Caco-2 (cell line): ENCODE data around the gene ZBTB24. TPM values are rescaled to one million over a fixed set of nuclear protein-coding genes. Genes with fewer than 3 reads are reported as not detected.

Experiments
- BruUV-seq: library from RNA; stranded (reverse); fragments of 400-500 nt; replicated peaks from 2 replicates; lab custom pipeline; 2021; lab: Mats Ljungman, UMichigan
- CTCF ChIA-PET: fragments of 300-600 bp; sonication (Branson Sonifier 250); formaldehyde crosslinking; loops from one replicate; lab custom pipeline; 2022; ENCODE audit warnings: antibody characterized with exemption; lab: Charles Lee
- POLR2A ChIA-PET: fragments of 300-600 bp; sonication (Branson Sonifier 250); formaldehyde crosslinking; loops from one replicate; lab custom pipeline; 2022; ENCODE audit warnings: antibody characterized with exemption; lab: Charles Lee
- DNase-seq, 2 experiments: peaks; one replicate each; pipeline versions ENCODE4 v3.0.0 to v3.0.0-alpha.2; 2020 to 2022
- H3K27me3 ChIP-seq: replicated peaks from 2 replicates; pipeline ENCODE4 v1.6.0; 2011; ENCODE audit warnings: low read length; ENCODE audit not compliant: control insufficient read depth, insufficient read depth
- H3K36me3 ChIP-seq: 2 replicates; pipeline ENCODE4 v1.5.1; 2011; ENCODE audit warnings: low read length; ENCODE audit not compliant: control insufficient read depth, insufficient read depth
- H3K4me1 ChIP-seq: fragments of 250-450 bp; sonication (Bioruptor Pico); 2 replicates; pipeline ENCODE4 v1.5.1; 2020; ENCODE audit warnings: mild to moderate bottlenecking
- H3K4me3 ChIP-seq: 2 replicates; pipeline ENCODE4 v1.5.1; 2011; ENCODE audit warnings: low read depth, mild to moderate bottlenecking, control low read depth, low read length
- H3K9me3 ChIP-seq: fragments of 250-450 bp; sonication (Bioruptor Pico); 2 replicates; pipeline ENCODE4 v1.5.1; 2020; ENCODE audit warnings: mild to moderate bottlenecking, moderate library complexity
- H3K27ac Mint-ChIP-seq: one replicate; pipeline ENCODE4 v1.8.0; 2022; ENCODE audit warnings: mixed read lengths; ENCODE audit not compliant: unreplicated experiment
- H3K27me3 Mint-ChIP-seq: one replicate; pipeline ENCODE4 v1.8.0; 2022; ENCODE audit warnings: mixed read lengths; ENCODE audit not compliant: insufficient read depth, unreplicated experiment
- H3K36me3 Mint-ChIP-seq: one replicate; pipeline ENCODE4 v1.8.0; 2022; ENCODE audit warnings: mild to moderate bottlenecking, mixed read lengths; ENCODE audit not compliant: insufficient read depth, unreplicated experiment
- H3K4me1 Mint-ChIP-seq: one replicate; pipeline ENCODE4 v1.8.0; 2022; ENCODE audit warnings: low read depth, mixed read lengths; ENCODE audit not compliant: unreplicated experiment
- H3K4me3 Mint-ChIP-seq: one replicate; pipeline ENCODE4 v1.8.0; 2022; ENCODE audit warnings: mild to moderate bottlenecking, moderate library complexity, mixed read lengths; ENCODE audit not compliant: unreplicated experiment
- H3K9me3 Mint-ChIP-seq: one replicate; pipeline ENCODE4 v1.8.0; 2022; ENCODE audit warnings: mixed read lengths; ENCODE audit not compliant: unreplicated experiment
- intact Hi-C: fragments of 100-400 bp; cut with micrococcal nuclease; formaldehyde crosslinking; loops from one replicate; pipeline ENCODE4 v1.10.0; 2022; ENCODE audit not compliant: unreplicated experiment
- total RNA-seq: library from RNA; stranded (reverse); gene quantifications from 2 replicates; pipeline ENCODE4 v1.2.3, GENCODE V29; 2022
- TF ChIP-seq, protein P1 (sequence below), 2 experiments: fragments of 200-600 bp in 1 of 2; IDR thresholded peaks; 1 replicate in 1 of 2; 2 replicates in 1 of 2; pipeline versions ENCODE4 v1.5.1 to v1.8.0; 2011 to 2022; ENCODE audit warnings: antibody characterized with exemption in 1 of 2, control low read depth in 1 of 2, inconsistent platforms in 1 of 2, low read depth in 1 of 2, low read length in 1 of 2, mild to moderate bottlenecking in 1 of 2, moderate library complexity in 1 of 2; ENCODE audit not compliant: insufficient read depth in 1 of 2, severe bottlenecking in 1 of 2, unreplicated experiment in 1 of 2

ZBTB24 gene
- total RNA-seq, 1 experiment from 2014 or later: 10.3 TPM

DNA sequence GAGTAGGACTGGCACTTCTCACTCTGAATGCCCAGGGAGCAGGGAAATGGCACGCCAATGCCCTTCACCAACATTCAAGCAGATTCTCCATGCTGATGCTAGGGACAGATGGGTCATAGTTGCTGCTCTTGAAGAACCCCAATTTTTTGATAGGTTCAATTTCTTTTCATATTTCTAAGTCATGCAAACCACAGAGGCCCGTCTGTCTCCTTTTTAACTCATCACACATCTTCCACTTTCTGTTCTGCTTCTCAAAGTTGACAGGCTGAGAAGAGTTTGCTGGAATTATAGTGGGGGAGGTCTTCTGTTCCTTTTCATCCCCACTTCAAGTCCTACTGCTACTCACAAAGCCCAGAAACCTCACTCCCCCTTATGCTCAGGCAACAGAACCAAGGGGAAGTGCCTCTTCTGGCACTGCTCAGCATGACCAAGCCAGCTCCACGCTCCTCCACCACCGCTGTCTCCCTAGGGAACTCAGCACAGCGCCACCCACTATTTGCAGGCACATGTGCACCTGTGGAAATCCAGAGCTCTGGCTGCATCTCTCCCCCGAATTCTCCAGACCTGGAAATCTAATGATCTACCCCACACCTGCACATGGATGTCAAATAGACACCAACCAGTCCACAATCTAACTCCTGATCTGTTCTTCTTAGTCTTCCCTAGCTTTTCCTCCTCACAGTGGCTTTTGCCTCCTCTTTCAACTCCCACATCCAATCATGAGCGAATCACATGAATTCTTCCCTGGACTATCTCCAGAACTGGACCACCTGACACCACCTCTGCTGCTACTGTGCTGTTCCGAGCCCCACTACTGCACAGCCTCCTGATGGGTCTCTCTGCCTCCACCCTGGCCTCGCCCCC, 10.7 kb downstream of the ZBTB24 start:
- ChIA-PET POLR2A (no interaction called here), CTCF (no interaction called here)
- Mint-ChIP-seq H3K27me3 (no peaks in the 10 kb centered on the region), H3K9me3 (no peaks in the 10 kb centered on the region), H3K4me3 (no peak overlapping the region), H3K36me3 (peaks cover 49% of the 10 kb centered on the region), H3K27ac (no peak overlapping the region), H3K4me1 (peaks cover 12% of the 10 kb centered on the region)
- no TSS peak for BruUV-seq
- no peaks in the 10 kb centered on the region for H3K9me3 ChIP-seq
- no peaks in the 10 kb centered on the region for H3K27me3 ChIP-seq
- intact Hi-C loops: no loop called here
- peaks cover 1% of the 10 kb centered on the region; the same call in 1 of the 2 replicates for H3K4me1 ChIP-seq
- peaks cover 2% of the 10 kb centered on the region; the same call in 1 of the 2 replicates for H3K36me3 ChIP-seq
- TF ChIP-seq, protein P1, sequence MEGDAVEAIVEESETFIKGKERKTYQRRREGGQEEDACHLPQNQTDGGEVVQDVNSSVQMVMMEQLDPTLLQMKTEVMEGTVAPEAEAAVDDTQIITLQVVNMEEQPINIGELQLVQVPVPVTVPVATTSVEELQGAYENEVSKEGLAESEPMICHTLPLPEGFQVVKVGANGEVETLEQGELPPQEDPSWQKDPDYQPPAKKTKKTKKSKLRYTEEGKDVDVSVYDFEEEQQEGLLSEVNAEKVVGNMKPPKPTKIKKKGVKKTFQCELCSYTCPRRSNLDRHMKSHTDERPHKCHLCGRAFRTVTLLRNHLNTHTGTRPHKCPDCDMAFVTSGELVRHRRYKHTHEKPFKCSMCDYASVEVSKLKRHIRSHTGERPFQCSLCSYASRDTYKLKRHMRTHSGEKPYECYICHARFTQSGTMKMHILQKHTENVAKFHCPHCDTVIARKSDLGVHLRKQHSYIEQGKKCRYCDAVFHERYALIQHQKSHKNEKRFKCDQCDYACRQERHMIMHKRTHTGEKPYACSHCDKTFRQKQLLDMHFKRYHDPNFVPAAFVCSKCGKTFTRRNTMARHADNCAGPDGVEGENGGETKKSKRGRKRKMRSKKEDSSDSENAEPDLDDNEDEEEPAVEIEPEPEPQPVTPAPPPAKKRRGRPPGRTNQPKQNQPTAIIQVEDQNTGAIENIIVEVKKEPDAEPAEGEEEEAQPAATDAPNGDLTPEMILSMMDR (IDR thresholded peaks at IDR 0.05; ENCODE audit: insufficient read depth in 1 of 2, low read depth in 1 of 2, low read length in 1 of 2, severe bottlenecking in 1 of 2, unreplicated experiment in 1 of 2): no peak
- H3K4me3 ChIP-seq: no peak overlapping the region
- DNase-seq: no peak

GRCh38 chr6:109471105-109471810, 11.8 kb downstream of the ZBTB24 start:
- H3K27ac Mint-ChIP-seq: no peak overlapping the region
- no peaks in the 10 kb centered on the region for H3K9me3 Mint-ChIP-seq
- peaks cover 2% of the 10 kb centered on the region; the same call in 1 of the 2 replicates for H3K36me3 ChIP-seq
- no peak for DNase-seq
- no peaks in the 10 kb centered on the region for H3K4me1 ChIP-seq
- intact Hi-C loops: no loop called here
- H3K4me1 Mint-ChIP-seq: peaks cover 11% of the 10 kb centered on the region
- TF ChIP-seq, protein P1 (IDR thresholded peaks at IDR 0.05; ENCODE audit: insufficient read depth in 1 of 2, low read depth in 1 of 2, low read length in 1 of 2, severe bottlenecking in 1 of 2, unreplicated experiment in 1 of 2): no peak
- ChIA-PET CTCF (no interaction called here), POLR2A (no interaction called here)
- H3K9me3 ChIP-seq: no peaks in the 10 kb centered on the region
- H3K27me3 ChIP-seq: no peaks in the 10 kb centered on the region
- no peaks in the 10 kb centered on the region for H3K27me3 Mint-ChIP-seq
- no TSS peak for BruUV-seq
- no peak overlapping the region for H3K4me3 ChIP-seq
- H3K36me3 Mint-ChIP-seq: peaks cover 58% of the 10 kb centered on the region
- H3K4me3 Mint-ChIP-seq: no peak overlapping the region

- Mint-ChIP-seq H3K4me3 (no peak overlapping the region), H3K27ac (no peak overlapping the region), H3K27me3 (no peaks in the 10 kb centered on the region), H3K4me1 (no peaks in the 10 kb centered on the region), H3K9me3 (no peaks in the 10 kb centered on the region), H3K36me3 (peaks cover 54% of the 10 kb centered on the region)
- peaks cover 5% of the 10 kb centered on the region; the same call in 1 of the 2 replicates for H3K36me3 ChIP-seq
- H3K9me3 ChIP-seq: no peaks in the 10 kb centered on the region
- no peak overlapping the region for H3K4me3 ChIP-seq
- H3K4me1 ChIP-seq: no peaks in the 10 kb centered on the region
- H3K27me3 ChIP-seq: no peaks in the 10 kb centered on the region
- ChIA-PET POLR2A (interaction anchor here (0.6 kb wide), 1 partner anchor 17 kb away, joined by 3 read pairs; no protein-coding TSS in a partner anchor), CTCF (no interaction called here)
- TF ChIP-seq, protein P1 (IDR thresholded peaks at IDR 0.05; ENCODE audit: insufficient read depth in 1 of 2, low read depth in 1 of 2, low read length in 1 of 2, severe bottlenecking in 1 of 2, unreplicated experiment in 1 of 2): no peak
- intact Hi-C loops: no loop called here
- DNase-seq: no peak
- no TSS peak for BruUV-seq
Observed at GRCh38 chr6:109469591-109470189, 13.3 kb downstream of the ZBTB24 start.
